ENCODE results near the gene SLC13A5. TPM values are rescaled to one million over a fixed set of nuclear protein-coding genes. Genes with fewer than 3 reads are reported as not detected.

The SLC13A5 gene
- total and polyA plus RNA-seq, 9 of the 15 experiments (the other 6 are each of a cell fraction or from before 2014, with no cell fraction given), result 0.04 TPM; not detected in 8

GRCh38 chr17:6711081-6711674 lies 2.0 kb downstream of the SLC13A5 start (continued):
- TF ChIP-seq HIVEP1 (CRISPR knock-in tag; IDR thresholded peaks at IDR 0.05), result no peak
- TF ChIP-seq POLR2H (tag; IDR thresholded peaks at IDR 0.05; ENCODE audit: low read depth), result no peak
- TF ChIP-seq ZBTB11 (CRISPR knock-in tag; IDR thresholded peaks at IDR 0.05), result no peak
- no peak for TF ChIP-seq DDX20 (tag; IDR thresholded peaks at IDR 0.05; ENCODE audit: low read depth)
- TF ChIP-seq PHF20 (IDR thresholded peaks at IDR 0.05; ENCODE audit: partially characterized antibody), result peak; percentile 19
- TF ChIP-seq SIN3A (IDR thresholded peaks at IDR 0.05; ENCODE audit: borderline replicate concordance in 2 of 2, control insufficient read depth in 1 of 2, low read depth in 2 of 2, low read length in 2 of 2), result no peak
